Neural crest cell (in vitro differentiated cells): ENCODE data around the gene HSPA5. TPM values are rescaled to one million over a fixed set of nuclear protein-coding genes. Genes with fewer than 3 reads are reported as not detected.

Experiments
- DNase-seq: peaks from one replicate; pipeline ENCODE4 v3.0.0; 2021; ENCODE audit warnings: low read depth, mixed read lengths, low spot score
- H3K27ac Mint-ChIP-seq: one replicate; pipeline ENCODE4 v1.8.0; 2021; ENCODE audit warnings: mild to moderate bottlenecking, mixed read lengths; ENCODE audit not compliant: unreplicated experiment
- H3K27me3 Mint-ChIP-seq: 2 replicates; pipeline ENCODE4 v1.8.0; 2021; ENCODE audit warnings: low read depth, mild to moderate bottlenecking, mixed read lengths
- H3K36me3 Mint-ChIP-seq: 2 replicates; pipeline ENCODE4 v1.8.0; 2021; ENCODE audit warnings: low read depth, mild to moderate bottlenecking, mixed read lengths
- H3K4me1 Mint-ChIP-seq: 2 replicates; pipeline ENCODE4 v1.8.0; 2021; ENCODE audit warnings: mixed read lengths
- H3K4me3 Mint-ChIP-seq: one replicate; pipeline ENCODE4 v1.8.0; 2021; ENCODE audit warnings: mild to moderate bottlenecking, mixed read lengths
- H3K9me3 Mint-ChIP-seq: 2 replicates; pipeline ENCODE4 v1.8.0; 2021; ENCODE audit warnings: mixed read lengths
- CTCF ChIP-seq: fragments of 200-600 bp; sonication (generic); conservative IDR thresholded peaks from 2 replicates; pipeline ENCODE4 v1.5.0; 2021; ENCODE audit warnings: antibody characterized with exemption, mild to moderate bottlenecking
- total RNA-seq: library from RNA; stranded (reverse); gene quantifications from 2 replicates; pipeline ENCODE4 v1.2.1, GENCODE V29; 2021

HSPA5 gene
- total RNA-seq, 1 donor from 2014 or later: 182 TPM

- Mint-ChIP-seq H3K27me3 (no peaks in the 10 kb centered on the region), H3K27ac (no peak overlapping the region), H3K4me3 (no peak overlapping the region), H3K36me3 (no peaks in the 10 kb centered on the region), H3K9me3 (no peaks in the 10 kb centered on the region), H3K4me1 (peaks cover 7% of the 10 kb centered on the region)
- TF ChIP-seq CTCF: peak; percentile 56
- no peak for DNase-seq
Observed at GRCh38 chr9:125255781-125256391, 14.7 kb upstream of the HSPA5 start.

- Mint-ChIP-seq H3K4me3 (no peak overlapping the region), H3K27me3 (no peaks in the 10 kb centered on the region), H3K9me3 (no peaks in the 10 kb centered on the region), H3K36me3 (no peaks in the 10 kb centered on the region), H3K4me1 (no peaks in the 10 kb centered on the region), H3K27ac (no peak overlapping the region)
- no peak for DNase-seq
- no peak for TF ChIP-seq CTCF
Observed at GRCh38 chr9:125254231-125254630, 13.1 kb upstream of the HSPA5 start.

GRCh38 chr9:125246261-125246667 lies 5.1 kb upstream of the HSPA5 start:
- DNase-seq: no peak

GRCh38 chr9:125243792-125244260 lies 2.7 kb upstream of the HSPA5 start:
- Mint-ChIP-seq H3K9me3 (no peaks in the 10 kb centered on the region), H3K4me1 (peaks cover 21% of the 10 kb centered on the region), H3K36me3 (peaks cover 7% of the 10 kb centered on the region), H3K27ac (no peak overlapping the region), H3K4me3 (peak overlapping the region; percentile 64), H3K27me3 (peaks cover 4% of the 10 kb centered on the region)
- no peak for TF ChIP-seq CTCF
- no peak for DNase-seq

More at GRCh38 chr9:125246261-125246667, 5.1 kb upstream of the HSPA5 start:
- peaks cover 11% of the 10 kb centered on the region for H3K4me1 Mint-ChIP-seq
- H3K36me3 Mint-ChIP-seq: peaks cover under 1% of the 10 kb centered on the region
- no peak overlapping the region for H3K27ac Mint-ChIP-seq
- no peaks in the 10 kb centered on the region for H3K9me3 Mint-ChIP-seq
- H3K4me3 Mint-ChIP-seq: peak overlapping the region; percentile 47
- TF ChIP-seq CTCF: no peak
- peaks cover 2% of the 10 kb centered on the region for H3K27me3 Mint-ChIP-seq

- H3K9me3 Mint-ChIP-seq: no peaks in the 10 kb centered on the region
- no peak for DNase-seq
- H3K4me3 Mint-ChIP-seq: peak overlapping the region; percentile 99
- H3K27me3 Mint-ChIP-seq: peaks cover 4% of the 10 kb centered on the region
- TF ChIP-seq CTCF: no peak
- peak overlapping the region; percentile 97 for H3K27ac Mint-ChIP-seq
- H3K4me1 Mint-ChIP-seq: peaks cover 36% of the 10 kb centered on the region
- H3K36me3 Mint-ChIP-seq: peaks cover 18% of the 10 kb centered on the region
Observed at GRCh38 chr9:125241863-125242739, 958 bp upstream of the HSPA5 start.
